Neural cell (in vitro differentiated cells): ENCODE data around the gene HOPX.

Experiments
- CTCF ChIP-seq: fragments of 450-650 bp; IDR thresholded peaks from 2 replicates; pipeline ENCODE4 v1.5.1; 2014; ENCODE audit warnings: antibody characterized with exemption, mild to moderate bottlenecking, moderate library complexity; ENCODE audit not compliant: poor library complexity, severe bottlenecking
- TAF1 ChIP-seq: IDR thresholded peaks from 2 replicates; pipeline ENCODE4 v1.6.1; 2012; ENCODE audit warnings: low read depth

DNA sequence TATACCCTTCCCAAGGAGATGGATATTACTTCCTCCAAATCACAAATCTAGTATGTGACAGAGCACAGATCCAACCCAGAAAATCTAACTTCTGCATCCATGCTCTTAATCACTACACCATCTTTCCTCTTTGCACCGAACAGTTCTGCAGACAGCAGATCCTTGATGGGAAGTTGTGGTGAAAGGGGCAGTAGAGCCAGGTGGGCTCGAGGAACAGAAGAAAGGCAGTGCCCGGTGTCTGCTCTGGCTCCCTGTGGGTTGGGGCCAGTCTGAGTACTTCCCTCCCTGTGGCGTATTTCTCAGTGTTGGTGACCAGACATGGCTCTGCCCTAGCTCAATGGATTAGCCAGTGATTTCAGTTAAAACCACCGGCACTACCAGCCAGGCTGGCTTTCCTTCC is 15.3 kb downstream of the HOPX start:
- TF ChIP-seq CTCF (no peak), TAF1 (no peak)
